ENCODE results near the gene CBY1.

CBY1 gene

DNA sequence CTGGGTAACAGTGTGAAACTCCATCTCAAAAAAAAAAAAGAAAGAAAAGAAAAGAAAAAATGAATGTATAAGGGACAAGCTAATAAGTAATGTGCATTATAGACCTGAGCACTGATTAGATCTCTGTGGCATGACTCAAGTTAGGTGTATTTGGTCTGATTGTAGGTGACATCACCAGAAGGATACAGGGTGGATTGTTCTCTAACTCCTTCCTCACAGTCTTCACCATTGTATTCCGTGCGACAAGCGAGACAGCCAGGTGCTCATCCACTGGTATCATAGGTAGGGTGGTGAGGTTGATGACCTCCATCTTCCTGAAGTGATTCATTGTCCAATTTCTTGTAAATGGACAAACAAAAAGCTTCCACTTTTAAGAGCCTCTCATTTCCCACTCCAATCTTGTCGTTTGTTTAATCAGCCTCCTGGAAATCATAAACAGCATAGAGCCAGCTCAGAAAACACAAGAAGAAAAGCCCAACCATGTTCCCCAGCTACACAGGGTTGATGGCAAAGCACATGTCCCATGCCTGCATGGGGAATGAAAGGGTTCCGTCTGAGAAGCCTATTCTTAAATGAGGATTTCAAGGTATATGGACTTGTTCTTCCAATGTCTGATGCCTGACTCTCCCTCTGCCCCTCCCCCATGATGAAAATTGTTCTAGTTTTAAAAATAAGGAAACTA, 6.5 kb upstream of the CBY1 start:
- DNase-seq (ENCODE audit: low read depth), result no peak

DNA sequence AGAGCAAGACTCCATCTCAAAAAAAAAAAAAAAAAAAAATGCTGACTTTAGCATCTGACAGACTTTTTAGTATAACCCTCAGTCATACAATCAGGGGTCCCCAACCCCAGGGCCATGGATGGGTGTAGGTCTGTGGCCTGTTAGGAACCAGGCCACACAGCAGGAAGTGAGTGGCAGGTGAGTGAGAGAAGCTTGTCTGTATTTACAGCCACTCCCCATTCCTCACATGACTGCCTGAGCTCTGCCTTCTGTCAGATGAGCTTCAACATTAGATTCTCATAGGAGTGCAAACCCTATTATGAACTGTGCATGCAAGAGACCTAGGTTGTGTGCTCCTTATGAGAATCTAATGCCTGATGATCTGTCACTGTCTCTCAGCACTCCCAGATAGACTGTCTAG, 3.6 kb upstream of the CBY1 start:
- DNase-seq (ENCODE audit: low read depth), result no peak

DNA sequence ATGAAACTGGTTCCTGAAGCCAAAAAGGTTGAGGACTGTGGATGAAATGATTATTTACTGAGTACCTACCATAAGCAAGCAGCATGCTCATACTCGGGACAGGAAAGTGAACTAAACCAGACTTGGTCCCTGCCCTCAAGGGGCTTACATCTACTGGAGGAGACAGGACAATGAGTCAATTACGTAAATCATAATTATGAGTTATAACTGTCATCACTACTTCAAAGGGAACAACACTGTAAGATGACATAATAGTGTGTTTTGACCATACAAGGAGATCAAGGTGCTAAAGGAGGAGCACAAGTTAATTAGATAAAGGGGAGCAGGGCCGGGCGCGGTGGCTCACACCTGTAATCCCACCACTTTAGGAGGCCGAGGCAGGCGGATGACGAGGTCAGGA, 2.7 kb upstream of the CBY1 start:
- DNase-seq (ENCODE audit: low read depth), result no peak

DNA sequence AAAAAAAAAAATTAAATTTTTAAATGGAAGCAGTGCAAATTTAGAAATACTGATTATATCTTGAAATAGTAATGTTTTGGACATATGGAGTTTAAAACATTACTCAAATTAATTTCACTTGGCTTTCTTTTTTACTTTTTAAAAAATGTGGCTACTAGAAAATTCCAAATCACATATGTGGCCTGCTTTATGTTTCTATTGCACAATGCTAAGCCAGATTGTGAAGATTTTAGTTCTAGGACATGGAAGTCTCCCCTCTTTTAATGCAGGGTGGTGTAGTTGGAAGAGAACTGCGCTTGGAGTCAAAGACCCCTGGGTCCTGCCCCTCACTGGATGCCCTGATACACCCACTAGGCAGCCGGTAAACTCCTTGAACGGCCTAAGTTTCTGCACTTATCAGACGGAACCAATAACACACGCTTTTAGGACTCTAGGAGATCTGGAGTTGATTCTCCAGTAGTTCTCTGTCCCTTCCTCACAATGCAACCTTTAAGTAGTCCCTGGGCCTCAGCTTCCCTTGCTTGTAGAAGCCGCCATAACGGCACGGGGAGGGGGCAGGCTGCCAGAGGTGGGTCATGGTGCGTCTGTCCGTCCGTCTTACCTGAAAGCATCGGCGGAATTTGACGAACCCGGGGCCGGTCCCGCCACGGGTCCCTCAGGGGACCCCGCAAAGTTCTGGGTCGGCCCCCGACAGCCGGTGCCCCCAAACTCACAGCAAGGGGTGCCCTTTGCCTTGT, 751 bp upstream of the CBY1 start:
- no peak for DNase-seq (ENCODE audit: low read depth)

GRCh38 chr22:38657045-38657909, 839 bp downstream of the CBY1 start:
- DNase-seq (ENCODE audit: low read depth), result no peak

GRCh38 chr22:38674888-38675287, 18.4 kb downstream of the CBY1 start:
- no peak for DNase-seq (ENCODE audit: low read depth)

DNA sequence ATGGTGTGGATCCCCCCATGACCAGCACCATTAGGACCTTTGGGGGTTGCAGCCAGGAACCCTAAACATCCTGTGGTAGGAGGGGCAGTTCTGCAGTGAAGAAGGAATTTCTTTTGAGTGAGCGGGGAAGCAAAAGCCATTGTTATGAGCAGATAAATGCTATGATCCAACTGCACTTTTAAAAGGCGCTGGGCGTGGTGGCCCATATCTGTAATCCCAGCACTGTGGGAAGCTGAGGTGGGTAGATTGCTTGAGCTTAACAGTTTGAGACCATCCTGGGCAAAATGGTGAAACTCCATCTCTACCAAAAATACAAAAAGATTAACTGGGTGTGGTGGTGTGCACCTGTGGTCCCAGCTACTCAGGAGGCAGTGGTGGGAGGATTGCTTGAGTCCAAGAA, 19.4 kb downstream of the CBY1 start:
- no peak for DNase-seq (ENCODE audit: low read depth)

GRCh38 chr22:38681582-38682335, 25.3 kb downstream of the CBY1 start, which contains the start of gene TOMM22:
Gene TOMM22, plus strand, starts transcription at chr22:38681957. Its CDS starts 22 bp downstream, at chr22:38681979.
- peak; percentile 61 for DNase-seq (ENCODE audit: low read depth)

DNA sequence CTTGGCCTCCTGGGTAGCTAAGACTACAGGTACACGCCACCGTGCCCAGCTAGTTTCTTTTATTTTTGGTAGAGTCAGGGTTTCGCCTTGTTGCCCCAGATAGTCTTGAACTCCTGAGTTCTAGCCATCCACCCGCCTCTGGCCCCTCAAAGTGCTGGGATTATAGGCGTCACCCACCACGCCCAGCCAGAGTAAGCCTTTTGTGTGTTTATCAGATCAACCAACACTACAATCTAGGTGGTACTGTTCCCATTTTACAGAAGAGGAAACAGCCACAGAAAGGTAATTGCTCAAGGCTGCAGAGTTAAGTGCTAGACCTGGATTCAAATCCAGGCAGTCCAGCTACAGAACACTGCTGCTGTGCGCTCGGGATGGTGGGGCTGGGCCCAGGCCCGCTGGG, 28.5 kb downstream of the CBY1 start:
- DNase-seq (ENCODE audit: low read depth), result no peak

DNA sequence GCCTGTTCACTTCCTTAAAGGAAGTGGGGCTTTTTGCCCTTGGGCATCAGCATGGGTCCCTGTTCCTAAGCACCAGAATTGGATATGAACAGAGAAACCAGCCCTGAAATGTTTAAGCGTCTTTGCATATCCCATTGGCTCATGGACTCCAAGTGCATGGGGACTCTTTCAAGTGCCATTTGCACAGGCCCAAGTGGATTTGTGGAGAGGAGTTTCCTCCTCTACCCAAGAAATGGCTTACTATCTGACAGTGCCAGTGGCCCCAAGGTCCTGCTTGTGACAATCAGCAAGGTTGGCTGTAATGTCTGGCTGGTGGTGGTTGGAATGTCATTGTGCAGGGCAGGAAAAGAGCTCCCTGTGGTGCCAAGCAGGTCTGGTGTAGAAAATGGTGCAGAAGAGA, 29.3 kb downstream of the CBY1 start:
- DNase-seq (ENCODE audit: low read depth), result no peak

DNA sequence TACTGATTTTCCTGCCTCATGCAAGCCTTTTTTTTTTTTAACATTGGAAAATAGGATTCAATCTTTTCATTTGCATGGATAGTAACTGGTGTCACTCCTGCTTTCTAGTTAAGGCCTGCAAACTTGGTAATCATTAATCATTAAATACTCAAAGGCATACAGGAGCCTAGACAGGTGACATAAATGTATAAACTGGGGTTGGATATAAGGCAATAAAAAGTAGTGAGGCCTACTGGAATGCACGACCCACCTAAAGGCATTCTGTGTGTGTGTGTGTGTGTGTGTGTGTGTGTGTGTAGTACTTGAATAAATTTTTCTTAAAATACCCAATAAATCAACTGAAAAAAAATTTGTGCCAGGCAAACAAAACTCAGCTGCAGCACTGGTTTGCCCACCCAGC, 33.2 kb downstream of the CBY1 start:
- no peak for DNase-seq (ENCODE audit: low read depth)

GRCh38 chr22:38694049-38694448, 37.6 kb downstream of the CBY1 start:
- DNase-seq (ENCODE audit: low read depth), result no peak

GRCh38 chr22:38694940-38695339, 38.5 kb downstream of the CBY1 start:
- DNase-seq (ENCODE audit: low read depth), result no peak

- no peak for DNase-seq (ENCODE audit: low read depth)
These were observed 40.4 kb downstream of the CBY1 start for GRCh38 chr22:38696606-38697424.

- DNase-seq (ENCODE audit: low read depth), result no peak
These were observed 41.1 kb downstream of the CBY1 start for GRCh38 chr22:38697425-38698089.

DNA sequence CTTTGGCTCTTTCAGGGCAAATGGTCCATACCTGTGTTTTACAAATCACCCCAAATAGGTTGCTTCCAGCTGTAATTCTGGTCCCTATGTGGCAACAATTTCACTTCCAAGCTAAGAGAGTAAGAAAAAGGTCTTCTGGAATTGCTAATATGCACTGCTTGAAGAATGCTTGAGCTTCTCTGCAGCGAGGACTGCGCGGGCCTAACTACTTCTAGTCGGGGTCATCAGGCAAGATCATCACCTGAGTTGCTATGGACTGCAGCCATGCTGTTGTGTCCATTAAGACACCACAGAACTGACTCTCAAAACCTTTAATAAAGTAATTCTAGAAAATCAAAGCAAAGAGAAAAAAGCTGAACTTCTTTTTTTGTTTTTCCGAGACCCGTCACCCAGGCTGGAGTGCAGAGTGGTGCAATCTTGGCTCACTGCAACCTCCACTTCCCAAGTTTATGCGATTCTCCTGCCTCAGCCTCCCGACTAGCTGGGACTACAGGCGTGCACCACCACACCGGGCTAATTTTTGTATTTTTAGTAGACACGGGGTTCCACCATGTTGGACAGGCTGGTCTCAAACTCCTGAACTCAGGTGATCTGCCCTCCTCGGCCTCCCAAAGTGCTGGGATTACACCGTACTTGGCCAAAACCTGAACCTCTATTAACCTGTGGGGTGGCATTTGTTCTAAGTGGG, 42.1 kb downstream of the CBY1 start:
- DNase-seq (ENCODE audit: low read depth), result no peak

GRCh38 chr22:38699143-38699542, 42.7 kb downstream of the CBY1 start:
- DNase-seq (ENCODE audit: low read depth), result no peak

DNA sequence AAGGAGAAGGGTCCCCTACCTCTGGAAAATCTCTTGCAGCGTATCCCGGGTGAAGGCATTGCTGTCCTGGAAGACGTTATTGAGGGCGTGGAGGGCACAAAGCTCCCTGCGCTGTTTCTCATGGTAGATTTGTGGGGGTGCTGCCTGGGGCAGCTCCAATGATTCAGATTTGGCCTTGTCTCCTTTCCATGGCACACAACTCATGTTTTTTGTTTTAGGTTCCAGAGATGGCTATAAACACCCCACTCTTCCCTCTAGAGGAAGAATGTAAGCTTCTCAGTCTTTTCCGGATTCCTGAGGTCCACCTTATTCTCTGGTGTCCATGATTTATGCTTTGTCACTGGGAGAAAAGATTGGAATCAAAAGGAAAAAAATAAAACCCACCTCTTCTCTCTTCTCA, 43.3 kb downstream of the CBY1 start:
- no peak for DNase-seq (ENCODE audit: low read depth)

DNA sequence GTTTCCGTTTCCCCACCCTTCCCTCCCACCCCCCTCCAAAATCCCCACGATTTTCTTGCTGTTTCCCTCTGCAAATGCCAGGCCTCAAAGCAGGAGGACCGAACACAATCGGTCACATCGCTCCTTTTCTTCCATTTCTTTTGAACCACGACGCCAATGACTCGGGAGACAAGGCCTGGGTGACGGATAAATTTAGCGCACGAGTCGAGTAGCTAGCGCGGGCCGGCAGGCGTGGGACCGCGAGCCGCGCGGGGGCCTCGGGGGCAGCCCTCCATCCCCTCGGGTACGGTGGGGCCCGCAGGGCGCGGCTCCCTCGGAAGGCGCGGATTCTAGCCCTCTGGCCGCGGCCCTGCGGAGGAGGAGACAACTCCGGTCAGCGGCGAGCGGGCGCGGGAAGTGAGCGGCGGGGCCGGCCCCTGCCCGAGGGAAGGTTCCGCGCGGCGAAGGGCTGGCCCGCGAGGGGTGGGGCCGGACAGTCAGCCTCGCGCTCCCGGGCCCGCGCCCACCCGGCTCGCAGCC, 43.9 kb downstream of the CBY1 start:
- no peak for DNase-seq (ENCODE audit: low read depth)
